K562 (cell line): Measurements from ENCODE around the gene HPF1. TPM values are rescaled to one million over a fixed set of nuclear protein-coding genes. Genes with fewer than 3 reads are reported as not detected.

ENCODE experiments used
- ARID2 ChIP-seq: fragments of 450-650 bp; IDR thresholded peaks from 2 replicates; pipeline ENCODE4 v1.6.1; 2017; ENCODE audit warnings: antibody characterized with exemption, mild to moderate bottlenecking
- ASH1L ChIP-seq: fragments of 450-650 bp; IDR thresholded peaks from 2 replicates; pipeline ENCODE4 v1.6.1; 2018; ENCODE audit warnings: borderline replicate concordance, mild to moderate bottlenecking, low read depth; ENCODE audit not compliant: partially characterized antibody
- BACH1 ChIP-seq: fragments of 200-800 bp; sonication (Bioruptor generic); IDR thresholded peaks from 2 replicates; pipeline ENCODE4 v1.6.1; 2016; ENCODE audit warnings: missing genetic modification characterization, missing compliant biosample characterization
- COPS2 ChIP-seq: fragments of 450-650 bp; conservative IDR thresholded peaks from 2 replicates; pipeline ENCODE4 v1.6.1; 2016; ENCODE audit warnings: mild to moderate bottlenecking, moderate library complexity
- E2F3 ChIP-seq: fragments of 250-450 bp; sonication (Bioruptor Pico); IDR thresholded peaks from 2 replicates; pipeline ENCODE4 v1.4.0; 2020; ENCODE audit warnings: mild to moderate bottlenecking
- ETV6 ChIP-seq, 3 experiments: fragments of 150-350 bp in 1 of 3; sonication (generic) in 1 of 3; formaldehyde crosslinking in 1 of 3; IDR thresholded peaks; 2 replicates each; pipeline versions ENCODE4 v1.6.1 to v1.8.0; 2014 to 2022; ENCODE audit warnings: borderline replicate concordance in 2 of 3, low read depth in 2 of 3, antibody characterized with exemption in 1 of 3, low read length in 1 of 3, mild to moderate bottlenecking in 1 of 3, missing genetic modification reagents in 1 of 3
- SAP30 ChIP-seq: fragments of 200-600 bp; sonication (generic); IDR thresholded peaks from 2 replicates; pipeline ENCODE4 v1.6.1; 2012; ENCODE audit warnings: borderline replicate concordance, low read depth, mild to moderate bottlenecking, moderate library complexity, low read length, control low read depth, inconsistent platforms; ENCODE audit not compliant: insufficient read depth, poor library complexity, severe bottlenecking
- SIX5 ChIP-seq, 2 experiments: IDR thresholded peaks; 2 replicates each; pipeline ENCODE4 v1.6.1; 2011; ENCODE audit warnings: low read length in 2 of 2, borderline replicate concordance in 1 of 2, low read depth in 1 of 2, mild to moderate bottlenecking in 1 of 2, moderate library complexity in 1 of 2; ENCODE audit not compliant: insufficient read depth in 1 of 2
- SMARCE1 ChIP-seq: fragments of 450-650 bp; IDR thresholded peaks from 2 replicates; pipeline ENCODE4 v1.7.1; 2016; ENCODE audit warnings: mild to moderate bottlenecking
- TAF7 ChIP-seq: fragments of 450-650 bp; IDR thresholded peaks from 2 replicates; pipeline ENCODE4 v1.6.1; 2016; ENCODE audit warnings: missing genetic modification characterization, missing compliant biosample characterization
- ZBTB17 ChIP-seq: fragments of 450-650 bp; formaldehyde crosslinking; IDR thresholded peaks from 2 replicates; pipeline ENCODE4 v1.4.0; 2020; ENCODE audit warnings: mild to moderate bottlenecking
- ZNF561 ChIP-seq: fragments of 450-650 bp; formaldehyde crosslinking; conservative IDR thresholded peaks from 2 replicates; pipeline ENCODE4 v1.4.0; 2020; ENCODE audit warnings: mild to moderate bottlenecking, moderate library complexity
- polyA plus RNA-seq, 8 experiments: library from polyadenylated mRNA; depleted of rRNA in 4 of 8; stranded (reverse) in 5 of 8; unstranded in 3 of 8; fragments of >200 nt; fragmentation: Nextera tagmentation in 2 of 8; fragmentation: Illumina TruSeq in 1 of 8; extraction: Ambion mirVana in 2 of 8; extraction: Trizol in 1 of 8; gene quantifications; 2 replicates each; pipeline versions ENCODE4 v1.2.1 to v1.2.3, GENCODE V29; 2011 to 2014; ENCODE audit warnings: inconsistent platforms in 1 of 8, missing spikeins in 1 of 8
- total RNA-seq, 7 experiments: library from RNA; depleted of rRNA in 6 of 7; stranded (reverse); fragments of >200 nt in 6 of 7; fragmentation: Illumina TruSeq in 2 of 7; extraction: Trizol in 2 of 7; gene quantifications; 2 replicates each; pipeline versions ENCODE4 v1.2.1 to v1.2.3, GENCODE V29; 2011 to 2021; ENCODE audit warnings: low replicate concordance in 1 of 7
- TF ChIP-seq, protein P1 (sequence below): fragments of 250-450 bp; sonication (Bioruptor Pico); IDR thresholded peaks from 2 replicates; pipeline ENCODE4 v1.4.0; 2020
- TF ChIP-seq, protein P2 (sequence below), 2 experiments: fragments of 450-650 bp in 1 of 2; sonication (generic) in 1 of 2; formaldehyde crosslinking in 1 of 2; IDR thresholded peaks in 1 of 2; conservative IDR thresholded peaks in 1 of 2; 2 replicates each; pipeline versions ENCODE4 v1.6.1 to v1.8.1; 2016 to 2023; ENCODE audit warnings: mild to moderate bottlenecking in 2 of 2, moderate library complexity in 2 of 2, inconsistent platforms in 1 of 2, missing genetic modification reagents in 1 of 2

The HPF1 gene
- total and polyA plus RNA-seq, 9 of the 15 experiments (the other 6 are each of a cell fraction or from before 2014, with no cell fraction given) = 21.2 to 89.4 (median 35.2) TPM

- TF ChIP-seq, protein P1, sequence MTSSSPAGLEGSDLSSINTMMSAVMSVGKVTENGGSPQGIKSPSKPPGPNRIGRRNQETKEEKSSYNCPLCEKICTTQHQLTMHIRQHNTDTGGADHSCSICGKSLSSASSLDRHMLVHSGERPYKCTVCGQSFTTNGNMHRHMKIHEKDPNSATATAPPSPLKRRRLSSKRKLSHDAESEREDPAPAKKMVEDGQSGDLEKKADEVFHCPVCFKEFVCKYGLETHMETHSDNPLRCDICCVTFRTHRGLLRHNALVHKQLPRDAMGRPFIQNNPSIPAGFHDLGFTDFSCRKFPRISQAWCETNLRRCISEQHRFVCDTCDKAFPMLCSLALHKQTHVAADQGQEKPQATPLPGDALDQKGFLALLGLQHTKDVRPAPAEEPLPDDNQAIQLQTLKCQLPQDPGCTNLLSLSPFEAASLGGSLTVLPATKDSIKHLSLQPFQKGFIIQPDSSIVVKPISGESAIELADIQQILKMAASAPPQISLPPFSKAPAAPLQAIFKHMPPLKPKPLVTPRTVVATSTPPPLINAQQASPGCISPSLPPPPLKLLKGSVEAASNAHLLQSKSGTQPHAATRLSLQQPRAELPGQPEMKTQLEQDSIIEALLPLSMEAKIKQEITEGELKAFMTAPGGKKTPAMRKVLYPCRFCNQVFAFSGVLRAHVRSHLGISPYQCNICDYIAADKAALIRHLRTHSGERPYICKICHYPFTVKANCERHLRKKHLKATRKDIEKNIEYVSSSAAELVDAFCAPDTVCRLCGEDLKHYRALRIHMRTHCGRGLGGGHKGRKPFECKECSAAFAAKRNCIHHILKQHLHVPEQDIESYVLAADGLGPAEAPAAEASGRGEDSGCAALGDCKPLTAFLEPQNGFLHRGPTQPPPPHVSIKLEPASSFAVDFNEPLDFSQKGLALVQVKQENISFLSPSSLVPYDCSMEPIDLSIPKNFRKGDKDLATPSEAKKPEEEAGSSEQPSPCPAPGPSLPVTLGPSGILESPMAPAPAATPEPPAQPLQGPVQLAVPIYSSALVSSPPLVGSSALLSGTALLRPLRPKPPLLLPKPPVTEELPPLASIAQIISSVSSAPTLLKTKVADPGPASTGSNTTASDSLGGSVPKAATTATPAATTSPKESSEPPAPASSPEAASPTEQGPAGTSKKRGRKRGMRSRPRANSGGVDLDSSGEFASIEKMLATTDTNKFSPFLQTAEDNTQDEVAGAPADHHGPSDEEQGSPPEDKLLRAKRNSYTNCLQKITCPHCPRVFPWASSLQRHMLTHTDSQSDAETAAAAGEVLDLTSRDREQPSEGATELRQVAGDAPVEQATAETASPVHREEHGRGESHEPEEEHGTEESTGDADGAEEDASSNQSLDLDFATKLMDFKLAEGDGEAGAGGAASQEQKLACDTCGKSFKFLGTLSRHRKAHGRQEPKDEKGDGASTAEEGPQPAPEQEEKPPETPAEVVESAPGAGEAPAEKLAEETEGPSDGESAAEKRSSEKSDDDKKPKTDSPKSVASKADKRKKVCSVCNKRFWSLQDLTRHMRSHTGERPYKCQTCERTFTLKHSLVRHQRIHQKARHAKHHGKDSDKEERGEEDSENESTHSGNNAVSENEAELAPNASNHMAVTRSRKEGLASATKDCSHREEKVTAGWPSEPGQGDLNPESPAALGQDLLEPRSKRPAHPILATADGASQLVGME (CRISPR knock-in tag) = no peak
- TF ChIP-seq SAP30 (no peak), SIX5 (IDR thresholded peaks at IDR 0.05; ENCODE audit: borderline replicate concordance in 1 of 2, insufficient read depth in 1 of 2, low read depth in 1 of 2, low read length in 2 of 2) (no peak), ZBTB17 (CRISPR knock-in tag) (no peak), E2F3 (CRISPR knock-in tag) (no peak), COPS2 (no peak), BACH1 (tag) (no peak), TAF7 (tag) (no peak), ARID2 (no peak), SMARCE1 (no peak), ZNF561 (no peak), ETV6 (IDR thresholded peaks at IDR 0.05; ENCODE audit: borderline replicate concordance in 1 of 2, low read depth in 2 of 2, low read length in 1 of 2) (no peak), ETV6 (CRISPR knock-in tag; IDR thresholded peaks at IDR 0.05; ENCODE audit: borderline replicate concordance) (no peak), ASH1L (no peak)
- TF ChIP-seq, protein P2, sequence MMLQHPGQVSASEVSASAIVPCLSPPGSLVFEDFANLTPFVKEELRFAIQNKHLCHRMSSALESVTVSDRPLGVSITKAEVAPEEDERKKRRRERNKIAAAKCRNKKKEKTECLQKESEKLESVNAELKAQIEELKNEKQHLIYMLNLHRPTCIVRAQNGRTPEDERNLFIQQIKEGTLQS (IDR thresholded peaks at IDR 0.05) = no peak
- TF ChIP-seq, protein P2 (CRISPR knock-in tag; conservative IDR thresholded peaks at IDR 0.05) = no peak
Observed at GRCh38 chr4:169698331-169698730, 59.4 kb downstream of the HPF1 start (continued).
